ENCODE results near the gene STKLD1. TPM values are rescaled to one million over a fixed set of nuclear protein-coding genes. Genes with fewer than 3 reads are reported as not detected.

STKLD1 gene
- total RNA-seq, 4 donors from 2014 or later, result 0.68 to 1.5 TPM; not detected in 2

GRCh38 chr9:133362359-133363044 is 13.7 kb upstream of the STKLD1 start:
- Histone ChIP-seq H3K27me3 (no peaks in the 10 kb centered on the region), H3K36me3 (peaks cover 0 to 50% (median 23%) of the 10 kb centered on the region in 4 donors), H3K9me3 (no peaks in the 10 kb centered on the region), H3K4me1 (peaks cover under 1 to 8% (median 4%) of the 10 kb centered on the region in 4 donors), H3K27ac (no peak overlapping the region), H3K4me3 (no peak overlapping the region)
- in situ Hi-C loops (cut with MboI; ENCODE audit: low pct_ligation_motif_present in 1 of 4, low pct_unique_long_range_greater_than_20kb in 1 of 4, low sequenced_read_pairs in 3 of 4) (no loop called here), intact Hi-C loops (cut with DNase I; ENCODE audit: low total_unique reads) (no loop called here)
- 75 to 87% methylated on average over 2 to 11 of the region's 15 CpGs for WGBS, 2 donors (ENCODE audit: low coverage in 1 of 2)
- TF ChIP-seq EP300 (IDR thresholded peaks at IDR 0.05; ENCODE audit: low read depth) (no peak), POLR2A (IDR thresholded peaks at IDR 0.05) (no peak), POLR2AphosphoS5 (IDR thresholded peaks at IDR 0.05) (no peak)
- no peak for DNase-seq

- DNase-seq, result no peak
- Histone ChIP-seq H3K27me3 (no peaks in the 10 kb centered on the region), H3K9me3 (no peaks in the 10 kb centered on the region), H3K4me3 (no peak overlapping the region), H3K4me1 (peaks cover 19 to 45% (median 38%) of the 10 kb centered on the region in 4 donors), H3K27ac (no peak overlapping the region), H3K36me3 (peaks cover 0 to 50% (median 21%) of the 10 kb centered on the region in 4 donors)
- TF ChIP-seq POLR2A (IDR thresholded peaks at IDR 0.05) (no peak), POLR2AphosphoS5 (IDR thresholded peaks at IDR 0.05) (no peak), EP300 (IDR thresholded peaks at IDR 0.05; ENCODE audit: low read depth) (no peak), CTCF (IDR thresholded peaks at IDR 0.05) (no peak)
- WGBS, 2 donors (ENCODE audit: low coverage in 1 of 2), result 67 to 95% methylated on average over 1 to 11 of the region's 11 CpGs
- intact Hi-C loops (cut with DNase I; ENCODE audit: low total_unique reads), result no loop called here
- in situ Hi-C loops (cut with MboI; ENCODE audit: low pct_ligation_motif_present in 1 of 4, low pct_unique_long_range_greater_than_20kb in 1 of 4, low sequenced_read_pairs in 3 of 4), result no loop called here
Measured at GRCh38 chr9:133366435-133366834, 9.7 kb upstream of the STKLD1 start.

- DNase-seq, result no peak
- in situ Hi-C loops (cut with MboI; ENCODE audit: low pct_ligation_motif_present in 1 of 4, low pct_unique_long_range_greater_than_20kb in 1 of 4, low sequenced_read_pairs in 3 of 4), result no loop called here
- intact Hi-C loops (cut with DNase I; ENCODE audit: low total_unique reads), result no loop called here
- Histone ChIP-seq H3K9me3 (no peaks in the 10 kb centered on the region), H3K36me3 (peaks cover 0 to 42% (median 20%) of the 10 kb centered on the region in 4 donors), H3K4me3 (no peak overlapping the region), H3K27me3 (no peaks in the 10 kb centered on the region), H3K4me1 (peaks cover 25 to 53% (median 46%) of the 10 kb centered on the region in 4 donors), H3K27ac (no peak overlapping the region)
- 95% methylated on average over 22 of the region's 22 CpGs; no CpG with 5 or more reads in 1 of the 2 donors for WGBS, 2 donors (ENCODE audit: low coverage in 1 of 2)
- no peak for TF ChIP-seq CTCF (IDR thresholded peaks at IDR 0.05)
- no peak for TF ChIP-seq EP300 (IDR thresholded peaks at IDR 0.05; ENCODE audit: low read depth)
- no peak for TF ChIP-seq POLR2A (IDR thresholded peaks at IDR 0.05)
- TF ChIP-seq POLR2AphosphoS5 (IDR thresholded peaks at IDR 0.05), result no peak
Measured at GRCh38 chr9:133367221-133367620, 8.9 kb upstream of the STKLD1 start.

- H3K36me3 ChIP-seq, result peaks cover 0 to 39% (median 19%) of the 10 kb centered on the region in 4 donors
- TF ChIP-seq CTCF (IDR thresholded peaks at IDR 0.05) (no peak), POLR2AphosphoS5 (IDR thresholded peaks at IDR 0.05) (no peak), EP300 (IDR thresholded peaks at IDR 0.05; ENCODE audit: low read depth) (no peak), POLR2A (IDR thresholded peaks at IDR 0.05) (no peak)
- intact Hi-C loops (cut with DNase I; ENCODE audit: low total_unique reads), result no loop called here
- 40 to 90% methylated on average over 1 to 10 of the region's 10 CpGs for WGBS, 2 donors (ENCODE audit: low coverage in 1 of 2)
- DNase-seq, result no peak
- H3K27me3 ChIP-seq, result no peaks in the 10 kb centered on the region
- no peak overlapping the region for H3K4me3 ChIP-seq
- H3K4me1 ChIP-seq, result peaks cover 31 to 59% (median 51%) of the 10 kb centered on the region in 4 donors
- H3K9me3 ChIP-seq, result no peaks in the 10 kb centered on the region
- in situ Hi-C loops (cut with MboI; ENCODE audit: low pct_ligation_motif_present in 1 of 4, low pct_unique_long_range_greater_than_20kb in 1 of 4, low sequenced_read_pairs in 3 of 4), result no loop called here
- H3K27ac ChIP-seq, result peak overlapping the region; percentile 32 to 65 (median 50)
Measured at GRCh38 chr9:133367778-133368177, 8.4 kb upstream of the STKLD1 start.
